H54 (cell line): ENCODE measurements around the gene ISLR2.

Experiments
- DNase-seq: peaks from one replicate; pipeline ENCODE4 v3.0.0; 2011; ENCODE audit warnings: low spot score, mixed read lengths; ENCODE audit not compliant: insufficient read length
- FAIRE-seq: peaks from 3 replicates; lab custom pipeline; 2011; peaks lifted over from hg19 to GRCh38; lab: Jason Lieb, UNC
- POLR2A ChIP-seq: IDR thresholded peaks from 2 replicates; pipeline ENCODE4 v1.6.1; 2011; ENCODE audit warnings: low read depth, mild to moderate bottlenecking, low read length

Gene ISLR2

DNA sequence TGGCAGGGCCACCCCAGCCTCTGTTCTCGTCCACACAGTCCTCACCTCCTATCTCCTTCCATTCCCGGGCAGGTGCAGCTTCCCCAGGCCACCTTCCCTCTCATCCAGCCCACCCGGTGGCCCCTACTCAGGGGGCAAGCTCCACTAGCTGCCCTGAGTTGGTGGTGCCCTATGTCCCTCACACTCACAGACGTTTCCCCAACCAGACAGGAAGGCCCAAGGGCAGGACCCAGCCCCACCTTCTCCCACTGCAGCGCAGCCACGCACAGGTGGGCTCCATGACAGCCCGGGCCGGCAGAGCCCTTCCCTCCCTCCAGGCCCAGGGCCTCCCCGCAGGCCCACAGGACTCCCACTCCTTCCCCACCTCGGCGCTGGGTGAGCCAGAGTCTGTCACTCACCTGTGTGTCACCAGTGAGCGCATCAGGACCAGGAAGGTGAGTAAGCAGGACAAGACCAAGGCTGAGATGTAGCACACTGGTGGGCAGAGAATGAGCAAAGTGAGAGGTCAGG lies 54.3 kb downstream of the ISLR2 start:
- FAIRE-seq = no peak

DNA sequence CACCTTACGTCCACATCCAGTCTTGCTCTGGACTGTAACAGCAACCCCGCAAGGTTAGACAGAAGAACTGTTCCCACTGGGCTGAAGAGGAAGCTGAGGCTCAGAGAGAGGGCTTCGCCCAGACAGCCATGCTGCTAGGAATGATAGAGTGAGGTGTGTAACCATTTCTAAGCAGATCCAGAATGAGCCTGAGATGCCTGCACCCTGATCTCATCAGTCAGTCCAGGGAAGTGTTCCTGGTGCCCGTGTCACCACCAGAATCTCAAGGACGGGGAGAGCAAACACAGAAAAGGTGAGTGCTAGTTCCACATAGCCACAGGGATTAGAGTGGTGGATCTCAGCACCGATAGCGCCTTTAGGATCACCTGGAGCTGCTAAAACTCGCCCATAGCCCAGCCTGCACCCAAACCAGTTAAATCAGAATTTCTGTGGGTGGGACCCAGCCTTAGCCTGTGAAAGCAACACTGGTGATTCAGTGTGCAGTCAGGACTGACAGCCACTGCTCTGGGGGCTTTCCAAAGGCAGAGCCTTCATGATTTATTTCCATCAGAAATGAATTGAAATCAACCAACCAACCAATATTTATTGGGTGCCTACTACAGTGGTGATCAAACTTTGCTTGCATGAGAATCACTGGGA lies 55.4 kb downstream of the ISLR2 start:
- no peak for DNase-seq
- TF ChIP-seq POLR2A = no peak
- no peak for FAIRE-seq

More for the DNA sequence above, 54.3 kb downstream of the ISLR2 start:
- no peak for DNase-seq
- TF ChIP-seq POLR2A = no peak
